H1 (cell line): ENCODE measurements around the gene ILKAP. TPM values are rescaled to one million over a fixed set of nuclear protein-coding genes. Genes with fewer than 3 reads are reported as not detected.

Experiments used
- ASH2L ChIP-seq: fragments of 200-600, 300-600 bp; sonication (generic); IDR thresholded peaks from one replicate; pipeline ENCODE4 v1.7.1; 2017; ENCODE audit warnings: low read length
- CTCF ChIP-seq, 3 experiments: IDR thresholded peaks; 1 replicate in 2 of 3; 2 replicates in 1 of 3; pipeline versions ENCODE4 v1.5.1 to v1.6.1; 2011; ENCODE audit warnings: low read length in 3 of 3, mild to moderate bottlenecking in 3 of 3, inconsistent platforms in 2 of 3, low read depth in 1 of 3, moderate library complexity in 1 of 3; ENCODE audit not compliant: insufficient read depth in 1 of 3; ENCODE audit errors: control extremely low read depth in 1 of 3
- MAFK ChIP-seq: IDR thresholded peaks from 2 replicates; pipeline ENCODE4 v1.6.1; 2012; ENCODE audit warnings: low read depth, mild to moderate bottlenecking, improper control_type of control experiment, low read length
- TAF1 ChIP-seq: IDR thresholded peaks from 2 replicates; pipeline ENCODE4 v1.6.1; 2011; ENCODE audit warnings: mild to moderate bottlenecking, low read depth, low read length
- YY1 ChIP-seq: IDR thresholded peaks from 2 replicates; pipeline ENCODE4 v1.6.1; 2011; ENCODE audit warnings: low read depth, mild to moderate bottlenecking, low read length
- polyA plus RNA-seq, 7 experiments: library from polyadenylated mRNA; depleted of rRNA in 3 of 7; stranded (reverse) in 5 of 7; unstranded in 2 of 7; fragments of >200 nt in 5 of 7; fragments of 200-250 nt in 2 of 7; gene quantifications; 1 replicate in 5 of 7; 2 replicates in 1 of 7; 4 replicates in 1 of 7; pipeline versions ENCODE4 v1.2.1 to v1.2.3, GENCODE V29; 2011 to 2013; ENCODE audit warnings: missing spikeins in 2 of 7, mixed read lengths in 2 of 7
- total RNA-seq: library from RNA; stranded (reverse); fragmentation: NEBNext Ultra II Directional; extraction: Animal tissue kit (Norgen Biotek cat#: 25700); gene quantifications from 2 replicates; pipeline ENCODE4 v1.2.1, GENCODE V29; 2021

ILKAP gene
- total and polyA plus RNA-seq, 2 of the 8 experiments (the other 6 are each of a cell fraction or from before 2014, with no cell fraction given) = 23.5 to 33.8 TPM

DNA sequence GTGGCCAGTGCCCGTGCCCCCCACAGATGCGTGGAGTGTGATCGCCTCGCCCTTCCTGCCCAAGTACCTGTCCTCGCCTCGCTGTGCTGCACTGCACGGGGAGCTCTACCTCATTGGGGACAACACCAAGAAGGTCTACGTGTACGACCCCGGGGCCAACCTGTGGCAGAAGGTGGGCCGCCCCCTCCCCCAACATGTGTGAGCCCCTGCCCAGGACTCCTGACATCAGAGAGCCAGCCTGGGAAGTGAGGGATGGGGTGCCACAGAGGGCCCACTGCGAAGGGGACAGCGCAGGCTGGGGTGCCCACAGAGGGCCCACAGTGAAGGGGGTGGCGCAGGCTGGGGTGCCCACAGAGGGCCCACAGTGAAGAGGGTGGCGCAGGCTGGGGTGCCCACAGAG lies 54.5 kb downstream of the ILKAP start (continued):
- no peak for TF ChIP-seq CTCF (IDR thresholded peaks at IDR 0.05; ENCODE audit: control extremely low read depth in 1 of 3, insufficient read depth in 1 of 3, low read depth in 1 of 3, low read length in 3 of 3)
- no peak for TF ChIP-seq TAF1
- TF ChIP-seq YY1 = no peak
- no peak for TF ChIP-seq MAFK
- no peak for TF ChIP-seq ASH2L
